ENCODE measurements around the gene AHI1.

DNA sequence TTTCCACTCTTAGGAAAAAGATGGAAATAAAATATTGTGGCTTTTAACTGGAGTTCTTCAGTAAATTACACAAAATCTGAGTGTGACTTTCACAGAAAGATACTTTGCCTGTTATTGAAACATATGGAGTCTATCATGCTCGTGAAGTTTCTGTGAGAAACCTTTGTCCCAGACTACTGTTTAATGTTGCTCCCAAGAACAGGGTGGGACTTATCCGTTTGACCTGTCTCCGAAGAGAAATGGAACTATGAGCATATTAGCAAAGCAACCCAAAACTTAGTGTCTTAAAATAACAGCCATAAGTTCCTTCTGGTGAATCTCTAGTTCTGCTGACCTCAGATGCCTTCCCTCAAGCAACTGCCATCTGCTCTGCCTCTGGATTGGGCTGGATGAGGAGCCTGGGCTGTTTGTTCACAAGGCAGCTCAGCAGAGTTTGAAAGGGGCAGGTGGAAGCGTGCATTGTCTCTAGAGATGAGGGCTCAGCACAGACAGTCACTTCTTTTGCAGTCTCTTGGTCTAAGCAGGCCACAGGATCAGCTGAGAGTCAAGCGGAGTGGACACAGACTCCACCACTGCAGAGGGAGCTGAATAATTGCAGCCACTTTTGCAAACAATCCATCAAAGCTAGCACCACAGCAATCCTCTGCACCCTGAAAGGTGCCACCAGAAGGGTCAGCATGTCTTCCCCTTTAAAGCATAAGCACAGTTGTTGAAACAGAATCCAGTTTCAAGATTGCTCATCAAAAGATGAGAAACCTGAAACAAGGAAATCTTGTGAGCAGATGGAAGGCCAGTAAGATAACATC, 263.7 kb downstream of the AHI1 start:
- no peak for TF ChIP-seq ZNF610 (tag by site-specific recombination; IDR thresholded peaks at IDR 0.05; ENCODE audit: borderline replicate concordance)
- no peak for TF ChIP-seq ZNF664 (tag by site-specific recombination; IDR thresholded peaks at IDR 0.05)
- TF ChIP-seq KLF16 (tag by site-specific recombination; IDR thresholded peaks at IDR 0.05) = no peak
- TF ChIP-seq CTCF (tag by site-specific recombination; IDR thresholded peaks at IDR 0.05) = no peak
- TF ChIP-seq ZBTB7A (tag by site-specific recombination; IDR thresholded peaks at IDR 0.05; ENCODE audit: low read depth) = no peak
- no peak for TF ChIP-seq ZNF510 (tag by site-specific recombination; IDR thresholded peaks at IDR 0.05; ENCODE audit: insufficient replicate concordance)
- no peak for TF ChIP-seq ZNF785 (tag by site-specific recombination; IDR thresholded peaks at IDR 0.05)

Data from HEK293 (cell line).